ENCODE measurements around the gene PAM. TPM values are rescaled to one million over a fixed set of nuclear protein-coding genes. Genes with fewer than 3 reads are reported as not detected.

Gene PAM
- total RNA-seq, 4 donors from 2014 or later = 102 to 210 (median 172) TPM

DNA sequence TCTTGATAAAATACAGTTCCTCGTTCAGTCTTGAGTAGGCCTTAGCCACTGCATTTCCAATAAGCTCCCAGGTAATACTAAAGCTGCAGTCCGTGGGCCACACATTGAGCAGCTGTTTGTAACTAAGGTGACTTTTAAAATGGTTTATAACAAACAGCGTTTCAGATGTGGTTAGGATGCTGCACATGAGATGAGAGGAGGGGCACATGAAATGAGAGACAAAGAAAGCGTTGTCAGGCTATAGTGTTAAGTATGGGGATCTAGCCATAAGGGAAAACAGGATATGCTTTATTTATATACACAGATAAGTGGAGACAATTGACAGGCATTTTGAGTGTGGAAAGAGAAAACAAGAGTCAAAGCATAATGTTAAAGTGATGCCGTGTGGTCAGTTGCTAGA is 89.9 kb downstream of the PAM start:
- H3K36me3 ChIP-seq = no peaks in the 10 kb centered on the region
- ATAC-seq (no peak), DNase-seq (no peak)
- no peaks in the 10 kb centered on the region for H3K27me3 ChIP-seq
- H3K4me1 ChIP-seq = no peaks in the 10 kb centered on the region
- no peak overlapping the region for H3K4me3 ChIP-seq
- no peak for TF ChIP-seq POLR2A (IDR thresholded peaks at IDR 0.05)
- intact Hi-C loops (cut with DNase I; ENCODE audit: low total_unique reads) (no loop called here), in situ Hi-C loops (cut with MboI; ENCODE audit: low sequenced_read_pairs in 4 of 4) (no loop called here)
- H3K27ac ChIP-seq = no peak overlapping the region
- H3K9me3 ChIP-seq = no peaks in the 10 kb centered on the region

DNA sequence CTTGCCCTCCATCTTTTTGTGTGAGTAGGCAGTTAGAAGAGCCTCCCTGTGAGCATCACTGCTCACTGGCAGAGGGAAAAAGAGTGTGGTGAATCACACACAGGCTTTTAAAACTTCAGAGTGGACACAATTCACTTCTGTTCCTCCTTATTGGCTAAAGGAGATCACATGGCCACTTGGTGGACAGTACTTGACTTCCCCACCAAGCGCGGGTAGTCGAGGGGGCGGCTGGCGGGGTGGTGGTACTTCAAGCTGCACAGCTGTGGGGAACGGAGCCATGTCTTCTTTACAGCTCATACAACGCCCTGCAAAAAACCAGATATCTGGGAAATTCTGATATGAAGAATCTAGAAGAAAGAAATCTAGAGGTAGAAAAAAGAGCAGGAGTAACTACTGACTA is 95.4 kb downstream of the PAM start:
- DNase-seq (no peak), ATAC-seq (no peak)
- in situ Hi-C loops (cut with MboI; ENCODE audit: low sequenced_read_pairs in 4 of 4) (no loop called here), intact Hi-C loops (cut with DNase I; ENCODE audit: low total_unique reads) (no loop called here)
- no peak for TF ChIP-seq POLR2A (IDR thresholded peaks at IDR 0.05)
- TF ChIP-seq, protein P1, sequence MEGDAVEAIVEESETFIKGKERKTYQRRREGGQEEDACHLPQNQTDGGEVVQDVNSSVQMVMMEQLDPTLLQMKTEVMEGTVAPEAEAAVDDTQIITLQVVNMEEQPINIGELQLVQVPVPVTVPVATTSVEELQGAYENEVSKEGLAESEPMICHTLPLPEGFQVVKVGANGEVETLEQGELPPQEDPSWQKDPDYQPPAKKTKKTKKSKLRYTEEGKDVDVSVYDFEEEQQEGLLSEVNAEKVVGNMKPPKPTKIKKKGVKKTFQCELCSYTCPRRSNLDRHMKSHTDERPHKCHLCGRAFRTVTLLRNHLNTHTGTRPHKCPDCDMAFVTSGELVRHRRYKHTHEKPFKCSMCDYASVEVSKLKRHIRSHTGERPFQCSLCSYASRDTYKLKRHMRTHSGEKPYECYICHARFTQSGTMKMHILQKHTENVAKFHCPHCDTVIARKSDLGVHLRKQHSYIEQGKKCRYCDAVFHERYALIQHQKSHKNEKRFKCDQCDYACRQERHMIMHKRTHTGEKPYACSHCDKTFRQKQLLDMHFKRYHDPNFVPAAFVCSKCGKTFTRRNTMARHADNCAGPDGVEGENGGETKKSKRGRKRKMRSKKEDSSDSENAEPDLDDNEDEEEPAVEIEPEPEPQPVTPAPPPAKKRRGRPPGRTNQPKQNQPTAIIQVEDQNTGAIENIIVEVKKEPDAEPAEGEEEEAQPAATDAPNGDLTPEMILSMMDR (IDR thresholded peaks at IDR 0.05 in 4 of 5, conservative IDR thresholded peaks at IDR 0.05 in 1 of 5) = no peak
- Histone ChIP-seq H3K9me3 (no peaks in the 10 kb centered on the region), H3K36me3 (no peaks in the 10 kb centered on the region), H3K4me3 (no peak overlapping the region), H3K27ac (no peak overlapping the region), H3K27me3 (no peaks in the 10 kb centered on the region), H3K4me1 (no peaks in the 10 kb centered on the region)

- peaks cover 7 to 10% of the 10 kb centered on the region in 2 donors for H3K4me1 ChIP-seq
- no peak for TF ChIP-seq POLR2A (IDR thresholded peaks at IDR 0.05)
- TF ChIP-seq, protein P1 (IDR thresholded peaks at IDR 0.05 in 4 of 5, conservative IDR thresholded peaks at IDR 0.05 in 1 of 5) = no peak
- H3K36me3 ChIP-seq = no peaks in the 10 kb centered on the region
- in situ Hi-C loops (cut with MboI; ENCODE audit: low sequenced_read_pairs in 4 of 4) = no loop called here
- H3K27me3 ChIP-seq = no peaks in the 10 kb centered on the region
- no peak overlapping the region for H3K27ac ChIP-seq
- ATAC-seq = no peak
- intact Hi-C loops (cut with DNase I; ENCODE audit: low total_unique reads) = no loop called here
- no peak overlapping the region for H3K4me3 ChIP-seq
- DNase-seq = no peak
- H3K9me3 ChIP-seq = no peaks in the 10 kb centered on the region
These were observed 98.6 kb downstream of the PAM start for GRCh38 chr5:102853680-102854079.

GRCh38 chr5:102855681-102856388 is 100.7 kb downstream of the PAM start:
- Histone ChIP-seq H3K9me3 (no peaks in the 10 kb centered on the region), H3K4me3 (no peak overlapping the region), H3K4me1 (peaks cover 7 to 10% of the 10 kb centered on the region in 2 donors), H3K36me3 (no peaks in the 10 kb centered on the region), H3K27me3 (no peaks in the 10 kb centered on the region), H3K27ac (no peak overlapping the region)
- DNase-seq (no peak), ATAC-seq (no peak)
- intact Hi-C loops (cut with DNase I; ENCODE audit: low total_unique reads) = no loop called here
- TF ChIP-seq POLR2A (IDR thresholded peaks at IDR 0.05) = no peak
- TF ChIP-seq, protein P1 (IDR thresholded peaks at IDR 0.05 in 4 of 5, conservative IDR thresholded peaks at IDR 0.05 in 1 of 5) = no peak
- in situ Hi-C loops (cut with MboI; ENCODE audit: low sequenced_read_pairs in 4 of 4) = no loop called here

DNA sequence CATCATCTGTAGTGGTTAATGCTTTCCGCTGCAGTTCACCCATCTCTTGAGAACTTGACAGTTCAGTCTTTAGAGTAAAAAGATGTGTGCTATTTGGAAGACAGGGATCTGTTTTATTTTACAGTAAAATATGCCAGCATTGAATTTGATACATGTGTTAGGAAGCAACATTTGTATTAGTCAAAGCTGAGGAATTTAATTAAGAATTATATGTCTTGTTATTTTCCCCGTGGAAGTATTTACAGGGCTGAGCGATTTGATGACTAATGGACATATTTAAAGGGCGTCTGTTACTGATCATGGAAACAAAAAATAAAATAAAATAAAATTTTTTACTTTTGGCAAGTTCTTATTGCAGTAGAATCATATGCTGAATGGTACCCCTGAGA is 101.3 kb downstream of the PAM start:
- Histone ChIP-seq H3K27ac (peak overlapping the region in 2 of 4 donors; percentile 6 to 25), H3K4me3 (no peak overlapping the region), H3K27me3 (no peaks in the 10 kb centered on the region), H3K9me3 (no peaks in the 10 kb centered on the region), H3K4me1 (peaks cover 7 to 10% of the 10 kb centered on the region in 2 donors), H3K36me3 (no peaks in the 10 kb centered on the region)
- DNase-seq (no peak), ATAC-seq (peak in 1 of 2 donors; percentile 33)
- no peak for TF ChIP-seq POLR2A (IDR thresholded peaks at IDR 0.05)
- TF ChIP-seq, protein P1 (IDR thresholded peaks at IDR 0.05 in 4 of 5, conservative IDR thresholded peaks at IDR 0.05 in 1 of 5) = no peak
- intact Hi-C loops (cut with DNase I; ENCODE audit: low total_unique reads) (no loop called here), in situ Hi-C loops (cut with MboI; ENCODE audit: low sequenced_read_pairs in 4 of 4) (no loop called here)
